MCF 10A (cell line): ENCODE results near the gene RPS29. TPM values are rescaled to one million over a fixed set of nuclear protein-coding genes. Genes with fewer than 3 reads are reported as not detected.

ENCODE experiments used
- BruUV-seq: library from RNA; stranded (reverse); fragments of 400-500 nt; replicated peaks from 2 replicates; lab custom pipeline; 2021; lab: Mats Ljungman, UMichigan
- CTCF ChIA-PET: fragments of 300-600 bp; sonication (Branson Sonifier 250); formaldehyde crosslinking; extraction: SDS; loops from one replicate; lab custom pipeline; 2021; ENCODE audit warnings: antibody characterized with exemption, inconsistent platforms; lab: Yijun Ruan, JAX
- POLR2A ChIA-PET: fragments of 300-600, 350-650 bp; sonication (Branson Sonifier 250); formaldehyde crosslinking; extraction: SDS; loops from one replicate; lab custom pipeline; 2020; ENCODE audit warnings: antibody characterized with exemption, inconsistent platforms; lab: Yijun Ruan, JAX
- DNase-seq: peaks from one replicate; pipeline ENCODE4 v3.0.0-alpha.2; 2018; ENCODE audit not compliant: unreplicated experiment
- H3K27ac Mint-ChIP-seq: one replicate; pipeline ENCODE4 v1.8.0; 2022; ENCODE audit warnings: mild to moderate bottlenecking, low read depth, mixed read lengths; ENCODE audit not compliant: unreplicated experiment
- H3K27me3 Mint-ChIP-seq: one replicate; pipeline ENCODE4 v1.8.0; 2022; ENCODE audit warnings: mixed read lengths; ENCODE audit not compliant: insufficient read depth, unreplicated experiment
- H3K36me3 Mint-ChIP-seq: one replicate; pipeline ENCODE4 v1.8.0; 2022; ENCODE audit warnings: mild to moderate bottlenecking, moderate library complexity, mixed read lengths; ENCODE audit not compliant: insufficient read depth, unreplicated experiment
- H3K4me1 Mint-ChIP-seq: one replicate; pipeline ENCODE4 v1.8.0; 2022; ENCODE audit warnings: mixed read lengths; ENCODE audit not compliant: insufficient read depth, unreplicated experiment
- H3K4me3 Mint-ChIP-seq: one replicate; pipeline ENCODE4 v1.8.0; 2022; ENCODE audit warnings: mild to moderate bottlenecking, moderate library complexity, mixed read lengths; ENCODE audit not compliant: unreplicated experiment
- H3K9me3 Mint-ChIP-seq: one replicate; pipeline ENCODE4 v1.8.0; 2022; ENCODE audit warnings: mixed read lengths; ENCODE audit not compliant: unreplicated experiment
- CTCF ChIP-seq: fragments of 200-600 bp; IDR thresholded peaks from one replicate; pipeline ENCODE4 v1.8.0; 2022; ENCODE audit warnings: antibody characterized with exemption, mild to moderate bottlenecking; ENCODE audit not compliant: unreplicated experiment
- intact Hi-C: fragments of 100-400 bp; cut with micrococcal nuclease; formaldehyde crosslinking; loops from 2 replicates; pipeline ENCODE4 v1.14.1; 2022
- total RNA-seq: library from RNA; stranded (reverse); gene quantifications from 2 replicates; pipeline ENCODE4 v1.2.3, GENCODE V29; 2022

RPS29 gene
- total RNA-seq, 1 experiment from 2014 or later: 1,499 TPM

- no peaks in the 10 kb centered on the region for H3K27me3 Mint-ChIP-seq
- H3K4me1 Mint-ChIP-seq: peaks cover 19% of the 10 kb centered on the region
- H3K36me3 Mint-ChIP-seq: peaks cover 71% of the 10 kb centered on the region
- no TSS peak for BruUV-seq
- no peak overlapping the region for H3K4me3 Mint-ChIP-seq
- peaks cover 1% of the 10 kb centered on the region for H3K9me3 Mint-ChIP-seq
- no peak overlapping the region for H3K27ac Mint-ChIP-seq
- no peak for TF ChIP-seq CTCF
- CTCF ChIA-PET: interaction anchor here (0.6 to 1.6 kb wide), 2 partner anchors 13 to 117 kb away, joined by 3 to 4 read pairs; no protein-coding TSS in a partner anchor
- DNase-seq: no peak
- intact Hi-C loops: no loop called here
- POLR2A ChIA-PET: no interaction called here
Measured at GRCh38 chr14:49578141-49578540, 8.0 kb downstream of the RPS29 start.

DNA sequence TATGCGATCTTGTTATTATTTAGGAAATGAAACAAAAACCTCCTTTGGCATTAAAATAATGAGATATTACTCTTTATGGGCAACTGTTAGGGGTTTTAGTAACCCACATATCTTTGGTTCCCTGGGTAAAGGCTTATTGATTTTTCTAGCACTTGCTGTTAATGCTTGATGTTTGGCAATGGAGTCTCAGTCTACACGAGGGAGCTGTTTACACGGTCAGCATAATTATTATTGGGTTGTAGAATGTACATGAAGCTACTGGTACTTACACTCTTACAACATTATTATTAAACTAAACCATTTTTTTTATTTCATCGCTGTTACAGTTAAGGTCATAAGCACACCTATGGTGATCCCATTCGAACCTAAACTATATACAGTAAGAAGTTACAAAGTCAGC is 12.1 kb downstream of the RPS29 start:
- BruUV-seq: no TSS peak
- Mint-ChIP-seq H3K4me3 (no peak overlapping the region), H3K36me3 (peaks cover 43% of the 10 kb centered on the region), H3K27ac (no peak overlapping the region), H3K27me3 (no peaks in the 10 kb centered on the region), H3K4me1 (no peaks in the 10 kb centered on the region), H3K9me3 (peaks cover 8% of the 10 kb centered on the region)
- intact Hi-C loops: no loop called here
- POLR2A ChIA-PET: no interaction called here
- CTCF ChIA-PET: no interaction called here
- no peak for DNase-seq
- no peak for TF ChIP-seq CTCF

GRCh38 chr14:49569281-49569680 is 16.9 kb downstream of the RPS29 start:
- Mint-ChIP-seq H3K4me1 (no peaks in the 10 kb centered on the region), H3K36me3 (peaks cover 5% of the 10 kb centered on the region), H3K27me3 (no peaks in the 10 kb centered on the region), H3K4me3 (no peak overlapping the region), H3K9me3 (peaks cover 8% of the 10 kb centered on the region), H3K27ac (no peak overlapping the region)
- DNase-seq: no peak
- CTCF ChIA-PET: no interaction called here
- POLR2A ChIA-PET: no interaction called here
- intact Hi-C loops: no loop called here
- no TSS peak for BruUV-seq
- no peak for TF ChIP-seq CTCF

GRCh38 chr14:49566714-49567113 is 19.5 kb downstream of the RPS29 start:
- BruUV-seq: no TSS peak
- H3K27ac Mint-ChIP-seq: no peak overlapping the region
- H3K9me3 Mint-ChIP-seq: peaks cover 8% of the 10 kb centered on the region
- intact Hi-C loops: no loop called here
- no peak for DNase-seq
- H3K27me3 Mint-ChIP-seq: no peaks in the 10 kb centered on the region
- TF ChIP-seq CTCF: no peak
- H3K4me1 Mint-ChIP-seq: no peaks in the 10 kb centered on the region
- no peaks in the 10 kb centered on the region for H3K36me3 Mint-ChIP-seq
- no peak overlapping the region for H3K4me3 Mint-ChIP-seq
- CTCF ChIA-PET: no interaction called here
- POLR2A ChIA-PET: no interaction called here
